OCI-LY7 (cell line): ENCODE measurements around the gene OR5AP2. TPM values are rescaled to one million over a fixed set of nuclear protein-coding genes. Genes with fewer than 3 reads are reported as not detected.

Source experiments
- BruUV-seq: library from RNA; stranded (reverse); fragments of 400-500 nt; replicated peaks from 2 replicates; lab custom pipeline; 2021; lab: Mats Ljungman, UMichigan
- CTCF ChIA-PET: fragments of 300-600 bp; sonication (Branson Sonifier 250); formaldehyde crosslinking; loops from one replicate; lab custom pipeline; 2022; ENCODE audit warnings: antibody characterized with exemption; ENCODE audit not compliant: unreplicated experiment; lab: Charles Lee
- POLR2A ChIA-PET: fragments of 300-600 bp; sonication (Branson Sonifier 250); formaldehyde crosslinking; loops from one replicate; lab custom pipeline; 2022; ENCODE audit warnings: antibody characterized with exemption; lab: Charles Lee
- DNase-seq: peaks from one replicate; pipeline ENCODE4 v3.0.0-alpha.2; 2015; ENCODE audit warnings: low spot score
- H2AFZ ChIP-seq: fragments of 200-600 bp; sonication (generic), shearing (Covaris generic); 2 replicates; pipeline ENCODE4 v1.6.1; 2014; ENCODE audit warnings: mild to moderate bottlenecking, antibody characterized with exemption, low read length, moderate library complexity
- H3K27ac ChIP-seq: fragments of 200-600 bp; sonication (generic); 2 replicates; pipeline ENCODE4 v1.5.1; 2014; ENCODE audit warnings: mixed run types, low read depth, mild to moderate bottlenecking, moderate library complexity, low read length, inconsistent platforms; ENCODE audit not compliant: poor library complexity, severe bottlenecking
- H3K36me3 ChIP-seq: fragments of 200-600 bp; sonication (generic); 2 replicates; pipeline ENCODE4 v1.6.1; 2014; ENCODE audit warnings: mild to moderate bottlenecking, antibody characterized with exemption, low read length, moderate library complexity, mixed read lengths; ENCODE audit not compliant: insufficient read depth
- H3K4me1 ChIP-seq: fragments of 200-600 bp; sonication (generic); 2 replicates; pipeline ENCODE4 v1.5.1; 2014; ENCODE audit warnings: mild to moderate bottlenecking, low read length; ENCODE audit not compliant: insufficient read depth, poor library complexity, severe bottlenecking
- H3K4me2 ChIP-seq: fragments of 200-600 bp; sonication (generic); 2 replicates; pipeline ENCODE4 v1.6.1; 2014; ENCODE audit warnings: mild to moderate bottlenecking, low read length
- H3K4me3 ChIP-seq: fragments of 200-600 bp; sonication (generic); 2 replicates; pipeline ENCODE4 v1.5.1; 2014; ENCODE audit warnings: mild to moderate bottlenecking, low read depth, low read length; ENCODE audit not compliant: poor library complexity, severe bottlenecking
- H3K79me2 ChIP-seq: fragments of 200-600 bp; sonication (generic); 2 replicates; pipeline ENCODE4 v1.6.1; 2016; ENCODE audit warnings: low read depth, mild to moderate bottlenecking, low read length, moderate library complexity, mixed read lengths; ENCODE audit not compliant: insufficient read depth
- H3K9me2 ChIP-seq: fragments of 200-600 bp; sonication (generic); 2 replicates; pipeline ENCODE4 v1.6.1; 2016; ENCODE audit warnings: mild to moderate bottlenecking, low read length, mixed read lengths; ENCODE audit not compliant: insufficient read depth
- H3K9me3 ChIP-seq: fragments of 200-600 bp; sonication (generic); 2 replicates; pipeline ENCODE4 v1.6.1; 2014; ENCODE audit warnings: mild to moderate bottlenecking, mixed run types, low read length, mixed read lengths
- H4K20me1 ChIP-seq: fragments of 200-600 bp; sonication (generic); 2 replicates; pipeline ENCODE4 v1.6.1; 2014; ENCODE audit warnings: mild to moderate bottlenecking, antibody characterized with exemption, low read length, moderate library complexity, mixed read lengths; ENCODE audit not compliant: insufficient read depth
- CTCF ChIP-seq: fragments of 200-600 bp; sonication (generic); conservative IDR thresholded peaks from 2 replicates; pipeline ENCODE4 v1.5.1; 2014; ENCODE audit warnings: mild to moderate bottlenecking, antibody characterized with exemption, low read length, moderate library complexity, mixed read lengths
- EZH2phosphoT487 ChIP-seq: fragments of 200-600 bp; sonication (generic); IDR thresholded peaks from 2 replicates; pipeline ENCODE4 v1.6.1; 2018; ENCODE audit warnings: low read depth, borderline replicate concordance, mild to moderate bottlenecking, mixed run types, antibody characterized with exemption, low read length, moderate library complexity, mixed read lengths
- intact Hi-C: fragments of 100-400 bp; cut with micrococcal nuclease; formaldehyde crosslinking; loops from one replicate; pipeline ENCODE4 v1.10.0; 2022; ENCODE audit not compliant: unreplicated experiment
- total RNA-seq, 2 experiments: library from RNA; depleted of rRNA in 1 of 2; stranded (reverse); fragments of >200 nt in 1 of 2; shearing (Covaris generic) in 1 of 2; gene quantifications; 2 replicates each; pipeline ENCODE4 v1.2.3, GENCODE V29; 2014 to 2022

Gene OR5AP2
- total RNA-seq, 2 experiments from 2014 or later = not detected

GRCh38 chr11:56670984-56671383 is 28.7 kb upstream of the OR5AP2 start:
- ChIA-PET CTCF (no interaction called here), POLR2A (interaction anchor here (0.6 kb wide), 1 partner anchor 180 kb away, joined by 4 read pairs; the partner anchor contains the start of gene OR5M8)
- H3K4me3 ChIP-seq = no peak overlapping the region
- TF ChIP-seq EZH2phosphoT487 (no peak), CTCF (no peak)
- H3K4me1 ChIP-seq = no peaks in the 10 kb centered on the region
- intact Hi-C loops = no loop called here
- no peaks in the 10 kb centered on the region for H4K20me1 ChIP-seq
- no TSS peak for BruUV-seq
- no peak for DNase-seq
- H2AFZ ChIP-seq = no peak overlapping the region
- no peak overlapping the region for H3K4me2 ChIP-seq
- H3K79me2 ChIP-seq = no peaks in the 10 kb centered on the region
- no peaks in the 10 kb centered on the region for H3K36me3 ChIP-seq
- no peaks in the 10 kb centered on the region for H3K9me2 ChIP-seq
- H3K9me3 ChIP-seq = no peaks in the 10 kb centered on the region
- H3K27ac ChIP-seq = no peak overlapping the region

GRCh38 chr11:56663386-56663785 is 21.1 kb upstream of the OR5AP2 start, which contains the start of gene OR5AR1:
Gene OR5AR1 (plus strand): TSS chr11:56663686. CDS start chr11:56663686, 0 bp downstream.
- Histone ChIP-seq H3K79me2 (no peaks in the 10 kb centered on the region), H3K4me3 (no peak within 1 kb of the TSS), H3K9me2 (no peaks in the 10 kb centered on the region), H4K20me1 (no peaks in the 10 kb centered on the region), H3K27ac (no peak within 1 kb of the TSS), H3K9me3 (no peaks in the 10 kb centered on the region), H3K4me2 (no peak within 1 kb of the TSS), H3K4me1 (no peaks in the 10 kb centered on the region), H2AFZ (no peak within 1 kb of the TSS), H3K36me3 (no peaks in the 10 kb centered on the region)
- no peak for DNase-seq
- intact Hi-C loops = no loop called here
- ChIA-PET POLR2A (no interaction called here), CTCF (no interaction called here)
- no peak for TF ChIP-seq CTCF
- no peak for TF ChIP-seq EZH2phosphoT487
- BruUV-seq = no TSS peak

GRCh38 chr11:56659755-56660154 is 17.5 kb upstream of the OR5AP2 start:
- BruUV-seq = no TSS peak
- intact Hi-C loops = no loop called here
- no peak overlapping the region for H3K4me2 ChIP-seq
- no peaks in the 10 kb centered on the region for H3K4me1 ChIP-seq
- no peak for DNase-seq
- no peaks in the 10 kb centered on the region for H4K20me1 ChIP-seq
- H3K9me2 ChIP-seq = no peaks in the 10 kb centered on the region
- H2AFZ ChIP-seq = no peak overlapping the region
- no peak for TF ChIP-seq CTCF
- no peak for TF ChIP-seq EZH2phosphoT487
- CTCF ChIA-PET = no interaction called here
- POLR2A ChIA-PET = no interaction called here
- H3K79me2 ChIP-seq = no peaks in the 10 kb centered on the region
- H3K9me3 ChIP-seq = no peaks in the 10 kb centered on the region
- H3K27ac ChIP-seq = no peak overlapping the region
- H3K4me3 ChIP-seq = no peak overlapping the region
- no peaks in the 10 kb centered on the region for H3K36me3 ChIP-seq
